HepG2 (cell line): Measurements from ENCODE around the gene EIF6. TPM values are rescaled to one million over a fixed set of nuclear protein-coding genes. Genes with fewer than 3 reads are reported as not detected.

Experiments used
- CBX5 ChIP-seq: sonication (generic); formaldehyde crosslinking; IDR thresholded peaks from 2 replicates; pipeline ENCODE4 v1.4.0; 2020; ENCODE audit warnings: missing genetic modification reagents, borderline replicate concordance
- FOXK1 ChIP-seq: sonication (generic); formaldehyde crosslinking; IDR thresholded peaks from 2 replicates; pipeline ENCODE4 v1.4.0; 2020; ENCODE audit warnings: low read depth, missing genetic modification reagents, borderline replicate concordance
- ISL2 ChIP-seq: sonication (generic); formaldehyde crosslinking; IDR thresholded peaks from 2 replicates; pipeline ENCODE4 v1.5.0; 2020; ENCODE audit warnings: missing genetic modification reagents
- KLF11 ChIP-seq: IDR thresholded peaks from 2 replicates; pipeline ENCODE4 v1.6.1; 2016; ENCODE audit warnings: missing compliant biosample characterization
- NR1H2 ChIP-seq: sonication (generic); formaldehyde crosslinking; IDR thresholded peaks from 2 replicates; pipeline ENCODE4 v1.8.1; 2022; ENCODE audit warnings: low read depth, missing genetic modification reagents, borderline replicate concordance
- SP5 ChIP-seq: IDR thresholded peaks from 2 replicates; pipeline ENCODE4 v1.6.1; 2016; ENCODE audit warnings: low read depth, borderline replicate concordance
- STAG1 ChIP-seq: sonication (generic); formaldehyde crosslinking; IDR thresholded peaks from 2 replicates; pipeline ENCODE4 v1.4.0; 2020; ENCODE audit warnings: missing genetic modification reagents
- ZFP82 ChIP-seq: sonication (generic); formaldehyde crosslinking; IDR thresholded peaks from 2 replicates; pipeline ENCODE4 v1.5.1; 2020; ENCODE audit warnings: mild to moderate bottlenecking, missing genetic modification reagents, borderline replicate concordance
- ZNF703 ChIP-seq: sonication (generic); formaldehyde crosslinking; IDR thresholded peaks from 2 replicates; pipeline ENCODE4 v1.5.1; 2020; ENCODE audit warnings: missing genetic modification reagents, mild to moderate bottlenecking, moderate library complexity, borderline replicate concordance
- ZNF841 ChIP-seq: sonication (generic); formaldehyde crosslinking; IDR thresholded peaks from 2 replicates; pipeline ENCODE4 v1.8.1; 2023; ENCODE audit warnings: missing genetic modification reagents, borderline replicate concordance
- ZSCAN21 ChIP-seq: sonication (generic); formaldehyde crosslinking; IDR thresholded peaks from 2 replicates; pipeline ENCODE4 v1.8.0; 2022; ENCODE audit warnings: mild to moderate bottlenecking, missing genetic modification reagents, moderate library complexity, borderline replicate concordance
- polyA plus RNA-seq, 8 experiments: library from polyadenylated mRNA; depleted of rRNA in 3 of 8; stranded (reverse) in 7 of 8; unstranded in 1 of 8; fragments of >200 nt; fragmentation: Illumina TruSeq in 4 of 8; extraction: Trizol in 4 of 8; gene quantifications; 2 replicates each; pipeline versions ENCODE4 v1.2.1 to v1.2.3, GENCODE V29; 2011 to 2016; ENCODE audit warnings: low read depth in 4 of 8, missing spikeins in 1 of 8, mixed read lengths in 1 of 8; ENCODE audit not compliant: insufficient read depth in 1 of 8
- total RNA-seq, 5 experiments: library from RNA; depleted of rRNA; stranded (reverse); fragments of >200 nt; fragmentation: Illumina TruSeq; extraction: Trizol; gene quantifications; 2 replicates each; pipeline ENCODE4 v1.2.3, GENCODE V29; 2016; ENCODE audit warnings: low read depth in 1 of 5
- TF ChIP-seq, protein P1 (sequence below): sonication (generic); formaldehyde crosslinking; IDR thresholded peaks from 2 replicates; pipeline ENCODE4 v1.8.0; 2022; ENCODE audit warnings: mild to moderate bottlenecking, missing genetic modification reagents
- TF ChIP-seq, protein P2 (sequence below): sonication (generic); formaldehyde crosslinking; IDR thresholded peaks from 2 replicates; pipeline ENCODE4 v1.4.0; 2020; ENCODE audit warnings: missing genetic modification reagents
- TF ChIP-seq, protein P3 (sequence below): sonication (generic); formaldehyde crosslinking; IDR thresholded peaks from 2 replicates; pipeline ENCODE4 v1.5.1; 2020; ENCODE audit warnings: mild to moderate bottlenecking, missing genetic modification reagents, borderline replicate concordance
- TF ChIP-seq, protein P4 (sequence below): sonication (generic); formaldehyde crosslinking; IDR thresholded peaks from 2 replicates; pipeline ENCODE4 v1.5.1; 2020; ENCODE audit warnings: missing genetic modification reagents, mild to moderate bottlenecking, borderline replicate concordance
- TF ChIP-seq, protein P5 (sequence below): sonication (generic); formaldehyde crosslinking; IDR thresholded peaks from 2 replicates; pipeline ENCODE4 v1.4.0; 2020; ENCODE audit warnings: missing genetic modification reagents, borderline replicate concordance
- TF ChIP-seq, protein P6 (sequence below): sonication (generic); formaldehyde crosslinking; IDR thresholded peaks from 2 replicates; pipeline ENCODE4 v1.4.0; 2020; ENCODE audit warnings: missing genetic modification reagents

EIF6 gene
- total and polyA plus RNA-seq, 2 of the 13 experiments (the other 11 are each of a cell fraction or from before 2014, with no cell fraction given), result 462 to 466 TPM

DNA sequence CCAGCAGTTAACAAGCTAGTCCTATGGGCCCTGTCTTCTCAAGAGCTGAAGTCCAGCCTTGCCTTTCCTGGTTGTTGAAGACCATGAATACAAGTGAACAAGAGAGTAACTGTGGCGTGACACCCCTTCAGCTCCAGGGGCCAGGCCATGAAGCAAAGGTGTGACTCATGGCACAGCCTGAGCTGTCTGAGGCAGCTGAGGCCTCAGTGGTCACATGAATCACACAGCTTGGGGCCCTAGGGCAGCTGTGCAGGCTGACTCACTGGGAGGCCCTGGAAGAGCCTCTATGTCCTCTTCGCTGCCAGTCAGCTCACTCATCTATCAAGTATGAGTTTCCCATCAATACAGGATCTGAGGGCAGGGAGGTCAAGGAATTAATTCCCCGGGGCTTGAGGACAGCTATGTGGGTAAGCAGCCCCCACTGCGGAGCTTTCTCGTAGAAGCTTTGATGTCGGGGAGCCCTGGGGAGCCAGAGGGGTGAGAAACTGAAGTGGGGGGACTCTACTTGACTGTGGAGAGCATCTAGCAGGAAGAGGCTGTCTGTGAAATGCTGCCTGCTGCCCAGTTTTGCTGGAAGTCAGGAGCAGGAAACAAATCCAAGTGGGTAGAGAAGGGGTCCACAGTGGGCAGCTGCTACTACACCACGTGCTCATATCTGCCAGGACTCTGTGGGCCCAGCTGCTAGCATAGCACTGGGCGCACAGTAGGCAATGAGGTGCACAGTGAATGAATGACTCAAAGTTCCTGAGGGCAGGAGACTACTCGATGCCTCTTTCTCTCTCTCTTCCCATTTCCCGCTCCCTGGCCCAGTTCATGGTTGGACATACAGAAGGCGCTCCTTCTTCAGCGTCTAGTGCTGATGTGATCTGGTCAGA lies 21.3 kb upstream of the EIF6 start (continued):
- TF ChIP-seq, protein P1, sequence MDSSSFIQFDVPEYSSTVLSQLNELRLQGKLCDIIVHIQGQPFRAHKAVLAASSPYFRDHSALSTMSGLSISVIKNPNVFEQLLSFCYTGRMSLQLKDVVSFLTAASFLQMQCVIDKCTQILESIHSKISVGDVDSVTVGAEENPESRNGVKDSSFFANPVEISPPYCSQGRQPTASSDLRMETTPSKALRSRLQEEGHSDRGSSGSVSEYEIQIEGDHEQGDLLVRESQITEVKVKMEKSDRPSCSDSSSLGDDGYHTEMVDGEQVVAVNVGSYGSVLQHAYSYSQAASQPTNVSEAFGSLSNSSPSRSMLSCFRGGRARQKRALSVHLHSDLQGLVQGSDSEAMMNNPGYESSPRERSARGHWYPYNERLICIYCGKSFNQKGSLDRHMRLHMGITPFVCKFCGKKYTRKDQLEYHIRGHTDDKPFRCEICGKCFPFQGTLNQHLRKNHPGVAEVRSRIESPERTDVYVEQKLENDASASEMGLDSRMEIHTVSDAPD (CRISPR knock-in tag), result no peak
- peak; percentile 31; the same call in 1 of the 2 replicates for TF ChIP-seq ZFP82 (CRISPR knock-in tag)
- peak; percentile 95; the same call in 1 of the 2 replicates for TF ChIP-seq CBX5 (CRISPR knock-in tag)
- no peak for TF ChIP-seq ISL2 (CRISPR knock-in tag)
- peak; percentile 53; the same call in 1 of the 2 replicates for TF ChIP-seq SP5 (CRISPR knock-in tag)
- peak; percentile 37; the same call in 1 of the 2 replicates for TF ChIP-seq ZSCAN21 (CRISPR knock-in tag)
- TF ChIP-seq, protein P2, sequence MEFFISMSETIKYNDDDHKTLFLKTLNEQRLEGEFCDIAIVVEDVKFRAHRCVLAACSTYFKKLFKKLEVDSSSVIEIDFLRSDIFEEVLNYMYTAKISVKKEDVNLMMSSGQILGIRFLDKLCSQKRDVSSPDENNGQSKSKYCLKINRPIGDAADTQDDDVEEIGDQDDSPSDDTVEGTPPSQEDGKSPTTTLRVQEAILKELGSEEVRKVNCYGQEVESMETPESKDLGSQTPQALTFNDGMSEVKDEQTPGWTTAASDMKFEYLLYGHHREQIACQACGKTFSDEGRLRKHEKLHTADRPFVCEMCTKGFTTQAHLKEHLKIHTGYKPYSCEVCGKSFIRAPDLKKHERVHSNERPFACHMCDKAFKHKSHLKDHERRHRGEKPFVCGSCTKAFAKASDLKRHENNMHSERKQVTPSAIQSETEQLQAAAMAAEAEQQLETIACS, result no peak
- TF ChIP-seq, protein P3, sequence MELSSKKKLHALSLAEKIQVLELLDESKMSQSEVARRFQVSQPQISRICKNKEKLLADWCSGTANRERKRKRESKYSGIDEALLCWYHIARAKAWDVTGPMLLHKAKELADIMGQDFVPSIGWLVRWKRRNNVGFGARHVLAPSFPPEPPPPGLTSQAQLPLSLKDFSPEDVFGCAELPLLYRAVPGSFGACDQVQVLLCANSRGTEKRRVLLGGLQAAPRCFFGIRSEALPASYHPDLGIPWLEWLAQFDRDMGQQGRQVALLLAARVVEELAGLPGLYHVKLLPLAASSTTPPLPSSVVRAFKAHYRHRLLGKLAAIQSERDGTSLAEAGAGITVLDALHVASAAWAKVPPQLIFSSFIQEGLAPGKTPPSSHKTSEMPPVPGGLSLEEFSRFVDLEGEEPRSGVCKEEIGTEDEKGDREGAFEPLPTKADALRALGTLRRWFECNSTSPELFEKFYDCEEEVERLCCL (CRISPR knock-in tag), result no peak
- TF ChIP-seq ZNF703 (CRISPR knock-in tag), result no peak
- TF ChIP-seq, protein P4, sequence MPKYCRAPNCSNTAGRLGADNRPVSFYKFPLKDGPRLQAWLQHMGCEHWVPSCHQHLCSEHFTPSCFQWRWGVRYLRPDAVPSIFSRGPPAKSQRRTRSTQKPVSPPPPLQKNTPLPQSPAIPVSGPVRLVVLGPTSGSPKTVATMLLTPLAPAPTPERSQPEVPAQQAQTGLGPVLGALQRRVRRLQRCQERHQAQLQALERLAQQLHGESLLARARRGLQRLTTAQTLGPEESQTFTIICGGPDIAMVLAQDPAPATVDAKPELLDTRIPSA (CRISPR knock-in tag), result no peak
- TF ChIP-seq, protein P5, sequence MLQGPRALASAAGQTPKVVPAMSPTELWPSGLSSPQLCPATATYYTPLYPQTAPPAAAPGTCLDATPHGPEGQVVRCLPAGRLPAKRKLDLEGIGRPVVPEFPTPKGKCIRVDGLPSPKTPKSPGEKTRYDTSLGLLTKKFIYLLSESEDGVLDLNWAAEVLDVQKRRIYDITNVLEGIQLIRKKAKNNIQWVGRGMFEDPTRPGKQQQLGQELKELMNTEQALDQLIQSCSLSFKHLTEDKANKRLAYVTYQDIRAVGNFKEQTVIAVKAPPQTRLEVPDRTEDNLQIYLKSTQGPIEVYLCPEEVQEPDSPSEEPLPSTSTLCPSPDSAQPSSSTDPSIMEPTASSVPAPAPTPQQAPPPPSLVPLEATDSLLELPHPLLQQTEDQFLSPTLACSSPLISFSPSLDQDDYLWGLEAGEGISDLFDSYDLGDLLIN, result no peak
- TF ChIP-seq KLF11 (CRISPR knock-in tag), result peak; percentile 85; the same call in 1 of the 2 replicates
- TF ChIP-seq, protein P6, sequence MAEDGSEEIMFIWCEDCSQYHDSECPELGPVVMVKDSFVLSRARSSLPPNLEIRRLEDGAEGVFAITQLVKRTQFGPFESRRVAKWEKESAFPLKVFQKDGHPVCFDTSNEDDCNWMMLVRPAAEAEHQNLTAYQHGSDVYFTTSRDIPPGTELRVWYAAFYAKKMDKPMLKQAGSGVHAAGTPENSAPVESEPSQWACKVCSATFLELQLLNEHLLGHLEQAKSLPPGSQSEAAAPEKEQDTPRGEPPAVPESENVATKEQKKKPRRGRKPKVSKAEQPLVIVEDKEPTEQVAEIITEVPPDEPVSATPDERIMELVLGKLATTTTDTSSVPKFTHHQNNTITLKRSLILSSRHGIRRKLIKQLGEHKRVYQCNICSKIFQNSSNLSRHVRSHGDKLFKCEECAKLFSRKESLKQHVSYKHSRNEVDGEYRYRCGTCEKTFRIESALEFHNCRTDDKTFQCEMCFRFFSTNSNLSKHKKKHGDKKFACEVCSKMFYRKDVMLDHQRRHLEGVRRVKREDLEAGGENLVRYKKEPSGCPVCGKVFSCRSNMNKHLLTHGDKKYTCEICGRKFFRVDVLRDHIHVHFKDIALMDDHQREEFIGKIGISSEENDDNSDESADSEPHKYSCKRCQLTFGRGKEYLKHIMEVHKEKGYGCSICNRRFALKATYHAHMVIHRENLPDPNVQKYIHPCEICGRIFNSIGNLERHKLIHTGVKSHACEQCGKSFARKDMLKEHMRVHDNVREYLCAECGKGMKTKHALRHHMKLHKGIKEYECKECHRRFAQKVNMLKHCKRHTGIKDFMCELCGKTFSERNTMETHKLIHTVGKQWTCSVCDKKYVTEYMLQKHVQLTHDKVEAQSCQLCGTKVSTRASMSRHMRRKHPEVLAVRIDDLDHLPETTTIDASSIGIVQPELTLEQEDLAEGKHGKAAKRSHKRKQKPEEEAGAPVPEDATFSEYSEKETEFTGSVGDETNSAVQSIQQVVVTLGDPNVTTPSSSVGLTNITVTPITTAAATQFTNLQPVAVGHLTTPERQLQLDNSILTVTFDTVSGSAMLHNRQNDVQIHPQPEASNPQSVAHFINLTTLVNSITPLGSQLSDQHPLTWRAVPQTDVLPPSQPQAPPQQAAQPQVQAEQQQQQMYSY (CRISPR knock-in tag), result no peak
- no peak; the same call in 1 of the 2 replicates for TF ChIP-seq STAG1 (CRISPR knock-in tag)
- peak; percentile 72; the same call in 1 of the 2 replicates for TF ChIP-seq FOXK1
- no peak for TF ChIP-seq NR1H2 (CRISPR knock-in tag)
- no peak for TF ChIP-seq ZNF841 (CRISPR knock-in tag)
